ENCODE measurements around the gene EDRF1. TPM values are rescaled to one million over a fixed set of nuclear protein-coding genes. Genes with fewer than 3 reads are reported as not detected.

The EDRF1 gene
- total RNA-seq, 1 experiment from 2014 or later = 49.2 TPM

DNA sequence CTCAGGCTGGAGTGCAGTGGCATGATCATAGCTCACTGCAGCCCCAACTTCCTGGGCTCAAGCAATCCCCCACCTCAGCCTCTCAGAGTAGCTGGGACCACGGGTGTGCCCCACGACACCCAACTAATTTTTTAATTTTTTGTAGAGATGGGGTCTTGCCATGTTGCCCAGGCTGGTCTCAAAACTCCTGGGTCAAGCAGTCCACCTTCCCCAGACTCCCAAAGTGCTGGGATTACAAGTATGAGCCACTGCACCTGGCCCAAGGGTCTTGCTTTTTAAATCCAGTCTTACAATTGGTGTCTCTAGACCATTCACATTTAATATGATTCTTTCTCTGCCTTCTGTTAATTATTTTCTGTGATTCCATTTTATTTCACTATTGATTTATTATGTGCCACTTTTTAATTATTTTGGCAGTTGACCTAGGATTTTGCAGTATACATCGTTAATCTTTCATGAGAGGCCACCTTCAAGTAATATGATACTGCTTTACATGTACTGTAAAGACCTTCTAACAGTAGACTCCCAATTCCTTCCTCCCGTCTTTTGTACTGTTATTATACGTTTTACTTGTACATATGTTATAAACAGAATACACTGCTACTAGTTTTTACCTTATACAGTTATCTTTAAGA lies 37.5 kb downstream of the EDRF1 start:
- H3K4me2 ChIP-seq (ENCODE audit: low read length) = no peak overlapping the region
- RAD21 ChIA-PET (ENCODE audit: low non-redundant PET in 1 of 2, low total read pairs in 2 of 2, uncharacterized antibody in 2 of 2, unreplicated experiment in 2 of 2) = no interaction called here
- ATAC-seq = no peak
- TF ChIP-seq POLR2AphosphoS5 (IDR thresholded peaks at IDR 0.05; ENCODE audit: low read depth, low read length) (no peak), ZFX (IDR thresholded peaks at IDR 0.05) (no peak), CEBPB (IDR thresholded peaks at IDR 0.05; ENCODE audit: low read depth) (no peak), POLR2A (IDR thresholded peaks at IDR 0.05; ENCODE audit: borderline replicate concordance, extremely low read depth, insufficient read depth, insufficient read length) (no peak), FOSL1 (IDR thresholded peaks at IDR 0.05; ENCODE audit: low read depth) (no peak), SP1 (IDR thresholded peaks at IDR 0.05; ENCODE audit: low read depth) (no peak), SIN3A (IDR thresholded peaks at IDR 0.05; ENCODE audit: low read depth) (no peak), EZH2 (IDR thresholded peaks at IDR 0.05) (no peak)
- H3K9me2 ChIP-seq (ENCODE audit: insufficient read depth) = no peaks in the 10 kb centered on the region
- no peak for DNase-seq (ENCODE audit: low read depth, low spot score)
- intact Hi-C loops (cut with micrococcal nuclease) = no loop called here
- no peaks in the 10 kb centered on the region for H3K4me1 ChIP-seq (ENCODE audit: control insufficient read depth in 1 of 2, insufficient read depth in 2 of 2, low read length in 2 of 2)
- H3K9ac ChIP-seq (ENCODE audit: low read length) = no peak overlapping the region
- POLR2A ChIA-PET = no interaction called here
- H3K4me3 ChIP-seq (replicated peaks in 1 of 2; ENCODE audit: low read depth in 1 of 2, low read length in 2 of 2) = no peak overlapping the region
- H3K27ac ChIP-seq (ENCODE audit: low read depth, low read length) = no peak overlapping the region
- peaks cover 17% of the 10 kb centered on the region; the same call in 1 of the 2 replicates for H3K79me2 ChIP-seq (ENCODE audit: insufficient read depth, low read length)
- no peak overlapping the region for H2AFZ ChIP-seq (ENCODE audit: low read depth, low read length, poor library complexity, severe bottlenecking)
- H4K20me1 ChIP-seq (ENCODE audit: insufficient read depth) = peaks cover 5% of the 10 kb centered on the region; the same call in 1 of the 2 replicates
- H3K36me3 ChIP-seq (ENCODE audit: control insufficient read depth in 1 of 2, insufficient read depth in 2 of 2, low read length in 2 of 2) = peaks cover 53 to 72% of the 10 kb centered on the region in 2 experiments
- H3K9me3 ChIP-seq (ENCODE audit: control insufficient read depth in 1 of 2, insufficient read depth in 1 of 2, low read depth in 1 of 2, low read length in 2 of 2) = no peaks in the 10 kb centered on the region
- no TSS peak for BruUV-seq (replicated peaks)
- no peaks in the 10 kb centered on the region for H3K27me3 ChIP-seq (ENCODE audit: insufficient read depth, low read length)
- CTCF ChIA-PET = no interaction called here

DNA sequence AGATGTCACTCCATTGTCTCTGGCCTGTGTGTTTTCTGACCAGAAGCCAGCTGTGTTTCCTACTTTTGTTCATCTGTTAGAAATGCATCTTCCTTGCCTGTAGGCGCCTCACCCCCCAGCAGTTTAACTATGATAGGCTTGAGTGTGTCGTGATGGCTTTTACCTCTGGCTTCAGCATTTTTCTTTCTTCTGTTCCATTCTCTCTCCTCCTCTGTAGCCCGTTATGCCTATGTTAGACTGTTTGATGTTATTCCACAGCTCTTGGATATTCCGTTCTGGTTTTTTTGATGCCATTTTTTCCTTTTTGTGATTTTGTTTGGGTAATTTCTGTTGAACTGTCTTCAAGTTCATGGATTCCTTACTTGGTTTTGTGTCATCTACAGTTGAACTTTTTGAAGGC lies 38.2 kb downstream of the EDRF1 start:
- H4K20me1 ChIP-seq (ENCODE audit: insufficient read depth) = peaks cover 5% of the 10 kb centered on the region; the same call in 1 of the 2 replicates
- intact Hi-C loops (cut with micrococcal nuclease) = no loop called here
- no peaks in the 10 kb centered on the region for H3K27me3 ChIP-seq (ENCODE audit: insufficient read depth, low read length)
- H3K4me2 ChIP-seq (ENCODE audit: low read length) = no peak overlapping the region
- ATAC-seq (no peak), DNase-seq (ENCODE audit: low read depth, low spot score) (no peak)
- peaks cover 17% of the 10 kb centered on the region; the same call in 1 of the 2 replicates for H3K79me2 ChIP-seq (ENCODE audit: insufficient read depth, low read length)
- no peak overlapping the region for H3K9ac ChIP-seq (ENCODE audit: low read length)
- no peak overlapping the region for H3K27ac ChIP-seq (ENCODE audit: low read depth, low read length)
- H3K36me3 ChIP-seq (ENCODE audit: control insufficient read depth in 1 of 2, insufficient read depth in 2 of 2, low read length in 2 of 2) = peaks cover 53 to 76% of the 10 kb centered on the region in 2 experiments
- no peaks in the 10 kb centered on the region for H3K9me2 ChIP-seq (ENCODE audit: insufficient read depth)
- H3K4me1 ChIP-seq (ENCODE audit: control insufficient read depth in 1 of 2, insufficient read depth in 2 of 2, low read length in 2 of 2) = no peaks in the 10 kb centered on the region
- H2AFZ ChIP-seq (ENCODE audit: low read depth, low read length, poor library complexity, severe bottlenecking) = no peak overlapping the region
- ChIA-PET POLR2A (no interaction called here), RAD21 (ENCODE audit: low non-redundant PET in 1 of 2, low total read pairs in 2 of 2, uncharacterized antibody in 2 of 2, unreplicated experiment in 2 of 2) (no interaction called here), CTCF (no interaction called here)
- no peak overlapping the region for H3K4me3 ChIP-seq (replicated peaks in 1 of 2; ENCODE audit: low read depth in 1 of 2, low read length in 2 of 2)
- BruUV-seq (replicated peaks) = no TSS peak
- H3K9me3 ChIP-seq (ENCODE audit: control insufficient read depth in 1 of 2, insufficient read depth in 1 of 2, low read depth in 1 of 2, low read length in 2 of 2) = no peaks in the 10 kb centered on the region
- TF ChIP-seq SRF (IDR thresholded peaks at IDR 0.05; ENCODE audit: low read depth) (no peak), POLR2AphosphoS5 (IDR thresholded peaks at IDR 0.05; ENCODE audit: low read depth, low read length) (no peak), JUND (IDR thresholded peaks at IDR 0.05) (no peak), CBX3 (IDR thresholded peaks at IDR 0.05; ENCODE audit: low read depth) (no peak), SIN3A (IDR thresholded peaks at IDR 0.05; ENCODE audit: low read depth) (no peak), ELF1 (IDR thresholded peaks at IDR 0.05; ENCODE audit: borderline replicate concordance, low read depth) (no peak), TCF7L2 (IDR thresholded peaks at IDR 0.05; ENCODE audit: borderline replicate concordance, extremely low read depth, insufficient read depth, insufficient read length) (no peak), POLR2A (IDR thresholded peaks at IDR 0.05; ENCODE audit: borderline replicate concordance, extremely low read depth, insufficient read depth, insufficient read length) (no peak)
- TF ChIP-seq, protein P1, sequence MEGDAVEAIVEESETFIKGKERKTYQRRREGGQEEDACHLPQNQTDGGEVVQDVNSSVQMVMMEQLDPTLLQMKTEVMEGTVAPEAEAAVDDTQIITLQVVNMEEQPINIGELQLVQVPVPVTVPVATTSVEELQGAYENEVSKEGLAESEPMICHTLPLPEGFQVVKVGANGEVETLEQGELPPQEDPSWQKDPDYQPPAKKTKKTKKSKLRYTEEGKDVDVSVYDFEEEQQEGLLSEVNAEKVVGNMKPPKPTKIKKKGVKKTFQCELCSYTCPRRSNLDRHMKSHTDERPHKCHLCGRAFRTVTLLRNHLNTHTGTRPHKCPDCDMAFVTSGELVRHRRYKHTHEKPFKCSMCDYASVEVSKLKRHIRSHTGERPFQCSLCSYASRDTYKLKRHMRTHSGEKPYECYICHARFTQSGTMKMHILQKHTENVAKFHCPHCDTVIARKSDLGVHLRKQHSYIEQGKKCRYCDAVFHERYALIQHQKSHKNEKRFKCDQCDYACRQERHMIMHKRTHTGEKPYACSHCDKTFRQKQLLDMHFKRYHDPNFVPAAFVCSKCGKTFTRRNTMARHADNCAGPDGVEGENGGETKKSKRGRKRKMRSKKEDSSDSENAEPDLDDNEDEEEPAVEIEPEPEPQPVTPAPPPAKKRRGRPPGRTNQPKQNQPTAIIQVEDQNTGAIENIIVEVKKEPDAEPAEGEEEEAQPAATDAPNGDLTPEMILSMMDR (IDR thresholded peaks at IDR 0.05 in 2 of 3, conservative IDR thresholded peaks at IDR 0.05 in 1 of 3; ENCODE audit: borderline replicate concordance in 1 of 3, insufficient read depth in 1 of 3, low read depth in 2 of 3, low read length in 2 of 3) = no peak
- TF ChIP-seq, protein P2, sequence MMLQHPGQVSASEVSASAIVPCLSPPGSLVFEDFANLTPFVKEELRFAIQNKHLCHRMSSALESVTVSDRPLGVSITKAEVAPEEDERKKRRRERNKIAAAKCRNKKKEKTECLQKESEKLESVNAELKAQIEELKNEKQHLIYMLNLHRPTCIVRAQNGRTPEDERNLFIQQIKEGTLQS (IDR thresholded peaks at IDR 0.05) = no peak
